Kidney (tissue), 14 donors: ENCODE results near the gene LCTL. TPM values are rescaled to one million over a fixed set of nuclear protein-coding genes. Genes with fewer than 3 reads are reported as not detected.

Experiments used
- DNase-seq, 5 donors: peaks; one replicate each; pipeline ENCODE4 v3.0.0-alpha.2; 2013 to 2020
- FAIRE-seq: peaks from 2 replicates; lab custom pipeline; 2012; peaks lifted over from hg19 to GRCh38; lab: Jason Lieb, UNC
- H3K27ac ChIP-seq, 2 donors: one replicate each; pipeline ENCODE4 v1.7.0; 2013; ENCODE audit warnings: low read depth in 2 of 2, low read length in 2 of 2, inconsistent platforms in 1 of 2
- H3K27me3 ChIP-seq: one replicate; pipeline ENCODE4 v1.7.1; 2013; ENCODE audit warnings: low read length, inconsistent platforms; ENCODE audit not compliant: control insufficient read depth, insufficient read depth
- H3K36me3 ChIP-seq, 3 donors: one replicate each; pipeline versions ENCODE4 v1.7.0 to v1.7.1; 2013; ENCODE audit warnings: low read length in 3 of 3, control low read depth in 1 of 3, inconsistent platforms in 1 of 3; ENCODE audit not compliant: insufficient read depth in 3 of 3, control insufficient read depth in 2 of 3
- H3K4me1 ChIP-seq, 3 donors: one replicate each; pipeline versions ENCODE4 v1.7.0 to v1.7.1; 2013; ENCODE audit warnings: low read length in 3 of 3, inconsistent platforms in 1 of 3, low read depth in 1 of 3; ENCODE audit not compliant: control insufficient read depth in 2 of 3, insufficient read depth in 2 of 3
- H3K4me3 ChIP-seq, 3 donors: one replicate each; pipeline versions ENCODE4 v1.7.0 to v1.8.1; 2013; ENCODE audit warnings: low read length in 3 of 3, control low read depth in 1 of 3, inconsistent platforms in 1 of 3
- H3K9ac ChIP-seq, 3 donors: one replicate each; pipeline versions ENCODE4 v1.7.0 to v1.7.1; 2013; ENCODE audit warnings: low read length in 3 of 3, control low read depth in 1 of 3, inconsistent platforms in 1 of 3
- H3K9me3 ChIP-seq, 3 donors: one replicate each; pipeline versions ENCODE4 v1.7.0 to v1.7.1; 2013; ENCODE audit warnings: low read length in 3 of 3, control low read depth in 1 of 3, inconsistent platforms in 1 of 3; ENCODE audit not compliant: control insufficient read depth in 2 of 3, insufficient read depth in 1 of 3
- CTCF ChIP-seq: IDR thresholded peaks from 3 replicates; pipeline ENCODE4 v1.5.1; 2012; ENCODE audit warnings: mild to moderate bottlenecking, moderate library complexity, borderline replicate concordance; ENCODE audit not compliant: insufficient read depth; ENCODE audit errors: extremely low read depth
- intact Hi-C: fragments of 100-400 bp; cut with DNase I; formaldehyde crosslinking; loops from one replicate; pipeline ENCODE4 v1.11.1; 2022
- polyA plus RNA-seq: library from polyadenylated mRNA; stranded (reverse); fragments of 350-450 nt; fragmentation: Illumina TruSeq; extraction: RNeasy Lipid Tissue Mini Kit (QIAGEN cat#74804); gene quantifications from one replicate; pipeline ENCODE4 v1.2.3, GENCODE V29; 2014; ENCODE audit warnings: low read depth, low replicate concordance; ENCODE audit not compliant: insufficient read depth
- total RNA-seq: library from RNA; stranded (reverse); fragmentation: NEBNext Ultra II Directional; extraction: Animal tissue kit (Norgen Biotek cat#: 25700); gene quantifications from one replicate; pipeline ENCODE4 v1.2.1, GENCODE V29; 2021
- donor health status: control.
- donor health status: control.
- donor health status: control.
- donor health status: control.
- donor health status: control.
- donor health status: DM: yes; HTN: yes; CAD: no.
- donor health status: Normal renal cell carcinoma (clear cell type).

LCTL gene
- total and polyA plus RNA-seq, 2 donors from 2014 or later, result not detected

GRCh38 chr15:66569461-66570137, 3.8 kb upstream of the LCTL start:
- FAIRE-seq, result no peak

DNA sequence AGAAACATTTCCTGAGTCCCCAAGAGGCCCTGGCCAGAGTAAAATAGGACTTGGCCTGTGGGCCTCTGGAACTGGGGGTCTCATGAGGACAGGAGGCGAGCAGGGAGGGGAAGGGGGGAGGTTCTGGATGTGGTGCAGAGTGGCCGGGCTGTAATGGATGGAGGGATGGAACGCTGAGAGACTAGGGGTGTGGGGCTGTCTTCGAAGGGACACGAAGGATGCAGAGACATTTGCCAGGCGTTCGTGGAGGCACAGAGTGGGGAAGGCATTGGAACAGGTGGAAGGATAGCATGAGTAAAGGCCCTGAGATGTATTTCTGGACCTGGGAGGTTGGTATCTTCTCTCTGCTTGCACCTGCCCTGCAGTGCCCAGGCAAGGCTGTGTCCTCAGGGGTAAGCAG, 2.1 kb upstream of the LCTL start:
- Histone ChIP-seq H3K4me1 (no peaks in the 10 kb centered on the region), H3K9ac (no peak overlapping the region), H3K27me3 (no peaks in the 10 kb centered on the region), H3K36me3 (no peaks in the 10 kb centered on the region), H3K4me3 (no peak overlapping the region), H3K27ac (no peak overlapping the region), H3K9me3 (no peaks in the 10 kb centered on the region)
- peak in 1 of 5 donors; percentile 31 for DNase-seq
- no peak for FAIRE-seq
- no peak for TF ChIP-seq CTCF
- intact Hi-C loops, result no loop called here

More at GRCh38 chr15:66569461-66570137, 3.8 kb upstream of the LCTL start:
- intact Hi-C loops, result no loop called here
- H3K4me1 ChIP-seq, result no peaks in the 10 kb centered on the region
- TF ChIP-seq CTCF, result no peak
- no peak overlapping the region for H3K27ac ChIP-seq
- peak in 1 of 5 donors; percentile 15 for DNase-seq
- no peak overlapping the region for H3K9ac ChIP-seq
- no peaks in the 10 kb centered on the region for H3K36me3 ChIP-seq
- no peak overlapping the region for H3K4me3 ChIP-seq
- no peaks in the 10 kb centered on the region for H3K9me3 ChIP-seq
- no peaks in the 10 kb centered on the region for H3K27me3 ChIP-seq

GRCh38 chr15:66566963-66567531, 1.2 kb upstream of the LCTL start:
- FAIRE-seq, result no peak
- intact Hi-C loops, result no loop called here
- peak; percentile 61 for TF ChIP-seq CTCF
- no peak overlapping the region for H3K9ac ChIP-seq
- H3K27me3 ChIP-seq, result no peaks in the 10 kb centered on the region
- H3K27ac ChIP-seq, result no peak overlapping the region
- no peak overlapping the region for H3K4me3 ChIP-seq
- no peaks in the 10 kb centered on the region for H3K36me3 ChIP-seq
- H3K9me3 ChIP-seq, result no peaks in the 10 kb centered on the region
- no peaks in the 10 kb centered on the region for H3K4me1 ChIP-seq
- peak in 4 of 5 donors; percentile 69 to 91 (median 74) for DNase-seq
